Progenitor cell of endocrine pancreas (in vitro differentiated cells): ENCODE measurements around the gene FMO5. TPM values are rescaled to one million over a fixed set of nuclear protein-coding genes. Genes with fewer than 3 reads are reported as not detected.

Experiments used
- DNase-seq: peaks from one replicate; pipeline ENCODE4 v3.0.0; 2021; ENCODE audit warnings: low spot score; ENCODE audit not compliant: unreplicated experiment
- H3K27ac Mint-ChIP-seq: 2 replicates; pipeline ENCODE4 v1.8.0; 2021; ENCODE audit warnings: mild to moderate bottlenecking, moderate library complexity, mixed read lengths
- H3K27me3 Mint-ChIP-seq: 2 replicates; pipeline ENCODE4 v1.8.0; 2021; ENCODE audit warnings: mixed read lengths
- H3K36me3 Mint-ChIP-seq: 2 replicates; pipeline ENCODE4 v1.8.0; 2022; ENCODE audit warnings: mixed read lengths; ENCODE audit not compliant: insufficient read depth
- H3K4me1 Mint-ChIP-seq: 2 replicates; pipeline ENCODE4 v1.8.0; 2021; ENCODE audit warnings: low read depth, mixed read lengths
- H3K4me3 Mint-ChIP-seq: 2 replicates; pipeline ENCODE4 v1.8.0; 2021; ENCODE audit warnings: low read depth, mild to moderate bottlenecking, moderate library complexity, mixed read lengths
- H3K9me3 Mint-ChIP-seq: 2 replicates; pipeline ENCODE4 v1.8.0; 2021; ENCODE audit warnings: low read depth, mixed read lengths
- CTCF ChIP-seq: fragments of 200-600 bp; sonication (generic); IDR thresholded peaks from one replicate; pipeline ENCODE4 v1.5.0; 2021; ENCODE audit warnings: antibody characterized with exemption, mild to moderate bottlenecking; ENCODE audit not compliant: unreplicated experiment
- total RNA-seq: library from RNA; stranded (reverse); gene quantifications from 2 replicates; pipeline ENCODE4 v1.2.1, GENCODE V29; 2021

The FMO5 gene
- total RNA-seq, 1 donor from 2014 or later: 5.0 TPM

- H3K36me3 Mint-ChIP-seq: peaks cover 30% of the 10 kb centered on the region
- no peak overlapping the region for H3K27ac Mint-ChIP-seq
- H3K4me1 Mint-ChIP-seq: no peaks in the 10 kb centered on the region
- no peak for DNase-seq
- TF ChIP-seq CTCF: no peak
- H3K4me3 Mint-ChIP-seq: no peak overlapping the region
- H3K27me3 Mint-ChIP-seq: no peaks in the 10 kb centered on the region
- H3K9me3 Mint-ChIP-seq: no peaks in the 10 kb centered on the region
These were observed 41.2 kb upstream of the FMO5 start for GRCh38 chr1:147266381-147266780.

GRCh38 chr1:147264158-147264768 lies 39.1 kb upstream of the FMO5 start:
- Mint-ChIP-seq H3K9me3 (no peaks in the 10 kb centered on the region), H3K27ac (no peak overlapping the region), H3K36me3 (peaks cover 39% of the 10 kb centered on the region), H3K4me1 (no peaks in the 10 kb centered on the region), H3K4me3 (no peak overlapping the region), H3K27me3 (no peaks in the 10 kb centered on the region)
- no peak for DNase-seq
- no peak for TF ChIP-seq CTCF

- H3K36me3 Mint-ChIP-seq: peaks cover 22% of the 10 kb centered on the region
- H3K27me3 Mint-ChIP-seq: no peaks in the 10 kb centered on the region
- no peak overlapping the region for H3K27ac Mint-ChIP-seq
- TF ChIP-seq CTCF: no peak
- DNase-seq: no peak
- peaks cover 2% of the 10 kb centered on the region for H3K4me1 Mint-ChIP-seq
- no peaks in the 10 kb centered on the region for H3K9me3 Mint-ChIP-seq
- H3K4me3 Mint-ChIP-seq: no peak overlapping the region
These were observed 35.8 kb upstream of the FMO5 start for GRCh38 chr1:147260956-147261355.

- H3K27ac Mint-ChIP-seq: peak overlapping the region; percentile 43
- H3K4me1 Mint-ChIP-seq: peaks cover 11% of the 10 kb centered on the region
- H3K4me3 Mint-ChIP-seq: no peak overlapping the region
- peaks cover 15% of the 10 kb centered on the region for H3K36me3 Mint-ChIP-seq
- no peak for DNase-seq
- H3K27me3 Mint-ChIP-seq: no peaks in the 10 kb centered on the region
- TF ChIP-seq CTCF: no peak
- peaks cover 8% of the 10 kb centered on the region for H3K9me3 Mint-ChIP-seq
These were observed 27.4 kb upstream of the FMO5 start for GRCh38 chr1:147252540-147252939.

DNA sequence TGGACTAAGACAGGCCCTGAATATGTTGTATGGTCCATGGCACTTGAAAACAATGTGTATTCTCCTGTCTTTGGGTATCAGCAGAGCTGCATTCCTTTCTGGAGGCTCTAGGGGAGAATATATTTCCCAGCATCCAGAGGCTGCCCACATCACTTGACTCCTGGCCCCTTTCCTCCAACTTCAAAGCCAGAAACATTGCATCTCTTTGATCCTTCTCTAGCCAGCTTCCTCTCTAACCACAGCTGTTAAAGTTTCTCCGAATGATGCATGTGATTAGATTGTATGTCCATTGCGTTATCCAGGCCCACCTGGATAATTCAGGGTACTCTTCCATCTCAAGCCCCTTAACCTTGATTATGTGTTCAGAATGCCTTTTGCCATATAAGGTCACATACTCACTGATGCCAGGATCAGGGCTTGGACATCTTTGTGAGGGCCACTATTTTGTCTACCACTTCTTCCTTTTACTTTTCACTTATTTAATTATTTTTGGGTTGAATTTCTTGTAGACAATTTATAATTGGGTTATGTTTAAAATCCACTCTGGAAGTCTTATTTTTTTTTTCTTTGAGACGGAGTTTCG lies 22.6 kb upstream of the FMO5 start:
- no peak for TF ChIP-seq CTCF
- DNase-seq: no peak
- peaks cover 31% of the 10 kb centered on the region for H3K4me1 Mint-ChIP-seq
- peaks cover 1% of the 10 kb centered on the region for H3K36me3 Mint-ChIP-seq
- no peaks in the 10 kb centered on the region for H3K27me3 Mint-ChIP-seq
- peak overlapping the region; percentile 80 for H3K27ac Mint-ChIP-seq
- H3K4me3 Mint-ChIP-seq: no peak overlapping the region
- H3K9me3 Mint-ChIP-seq: peaks cover 8% of the 10 kb centered on the region
